Measurements from ENCODE around the gene EPO.
"Not testable (repeated sequence)": the region's sequence is repeated elsewhere in the genome, so short reads cannot be mapped to it uniquely, and the experiment has no call there.

Gene EPO

DNA sequence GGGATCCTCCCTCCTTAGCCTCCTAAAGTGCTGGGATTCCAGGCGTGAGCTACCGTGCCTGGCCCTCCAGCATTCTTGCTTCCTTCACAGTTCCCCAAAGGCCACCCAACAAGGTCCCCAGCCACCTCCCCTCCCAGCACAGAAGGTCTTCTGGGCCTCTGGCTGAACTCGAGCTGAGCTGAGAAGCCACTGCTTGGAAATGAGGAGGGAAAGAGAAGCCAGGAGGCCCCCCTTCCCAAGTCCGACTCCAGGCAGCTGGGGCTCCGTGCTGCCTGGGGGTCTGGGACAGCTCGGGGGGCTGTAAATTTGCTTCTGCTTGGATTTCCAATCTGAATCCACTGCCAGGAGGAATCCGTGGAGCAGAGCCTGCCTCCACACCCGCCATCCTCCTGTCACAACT lies 5.5 kb upstream of the EPO start:
- Histone ChIP-seq H3K4me3 (ENCODE audit: low read length) (no peak overlapping the region), H3K4me1 (ENCODE audit: control insufficient read depth, low read depth, low read length) (no peaks in the 10 kb centered on the region), H3K9ac (ENCODE audit: low read length) (no peak overlapping the region), H3K27ac (ENCODE audit: low read length) (no peak overlapping the region), H3K27me3 (ENCODE audit: control insufficient read depth, insufficient read depth, low read length) (peaks cover 4% of the 10 kb centered on the region), H3K9me3 (ENCODE audit: control insufficient read depth, low read depth, low read length) (no peaks in the 10 kb centered on the region), H3K36me3 (ENCODE audit: control insufficient read depth, low read depth, low read length) (no peaks in the 10 kb centered on the region)

DNA sequence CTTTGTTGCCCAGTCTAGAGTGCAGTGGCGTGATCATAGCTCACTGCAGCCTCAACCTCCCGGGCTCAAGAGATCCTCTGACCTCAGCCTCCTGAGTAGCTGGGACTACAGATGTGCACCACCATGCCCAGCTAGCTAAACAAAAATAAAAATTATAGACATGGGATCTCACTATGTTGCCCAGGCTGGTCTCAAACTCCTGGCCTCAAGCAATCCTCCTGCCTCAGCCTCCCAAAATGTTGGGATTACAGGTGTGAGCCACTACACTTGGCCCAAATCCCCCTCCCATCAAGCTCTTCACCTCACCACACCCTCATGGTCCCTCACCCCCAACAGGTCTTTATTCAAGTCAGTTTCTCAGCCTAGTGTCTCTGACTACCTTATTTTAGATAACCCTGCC lies 3.2 kb upstream of the EPO start:
- not testable (repeated sequence) for H3K4me3 ChIP-seq (ENCODE audit: low read length); H3K9ac ChIP-seq (ENCODE audit: low read length); H3K9me3 ChIP-seq (ENCODE audit: control insufficient read depth, low read depth, low read length); H3K36me3 ChIP-seq (ENCODE audit: control insufficient read depth, low read depth, low read length); H3K4me1 ChIP-seq (ENCODE audit: control insufficient read depth, low read depth, low read length); H3K27ac ChIP-seq (ENCODE audit: low read length)
- H3K27me3 ChIP-seq (ENCODE audit: control insufficient read depth, insufficient read depth, low read length) = peaks cover 28% of the 10 kb centered on the region

DNA sequence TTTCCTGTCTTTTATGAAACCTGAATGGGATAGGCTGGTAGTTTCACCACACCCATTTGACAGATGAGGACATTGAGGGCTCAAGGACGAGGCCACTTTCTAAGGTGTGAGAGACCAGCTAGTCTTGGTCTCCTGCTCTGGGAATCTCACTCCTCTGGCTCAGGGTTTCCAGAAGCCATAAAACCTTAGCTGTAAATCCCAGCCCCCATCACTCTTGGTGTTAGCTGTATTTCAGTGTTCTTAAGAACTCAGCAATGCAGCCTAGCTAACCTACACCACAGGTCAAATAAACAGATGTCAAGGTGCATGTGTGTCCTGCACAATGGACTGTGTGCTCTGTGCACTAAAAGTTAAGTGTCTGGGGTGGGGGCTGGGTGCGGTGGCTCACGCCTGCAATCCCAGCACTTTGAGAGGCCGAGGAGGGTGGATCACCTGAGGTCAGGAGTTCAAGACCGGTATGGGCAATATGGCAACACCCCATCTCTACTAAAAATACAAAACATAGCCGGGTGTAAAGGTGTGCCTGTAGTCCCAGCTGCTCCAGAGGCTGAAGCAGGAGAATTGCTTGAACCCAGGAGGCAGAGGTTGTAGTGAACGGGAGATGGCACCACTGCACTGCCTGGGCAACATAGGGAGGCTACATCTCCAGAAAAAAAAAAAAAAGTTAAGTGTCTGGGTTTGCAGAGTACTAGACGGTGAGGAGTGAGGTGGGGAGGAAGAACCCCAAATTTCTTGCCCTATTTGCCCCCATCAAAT lies 567 bp upstream of the EPO start:
- H3K9ac ChIP-seq (ENCODE audit: low read length) = no peak overlapping the region
- H3K4me3 ChIP-seq (ENCODE audit: low read length) = peak overlapping the region; percentile 43

DNA sequence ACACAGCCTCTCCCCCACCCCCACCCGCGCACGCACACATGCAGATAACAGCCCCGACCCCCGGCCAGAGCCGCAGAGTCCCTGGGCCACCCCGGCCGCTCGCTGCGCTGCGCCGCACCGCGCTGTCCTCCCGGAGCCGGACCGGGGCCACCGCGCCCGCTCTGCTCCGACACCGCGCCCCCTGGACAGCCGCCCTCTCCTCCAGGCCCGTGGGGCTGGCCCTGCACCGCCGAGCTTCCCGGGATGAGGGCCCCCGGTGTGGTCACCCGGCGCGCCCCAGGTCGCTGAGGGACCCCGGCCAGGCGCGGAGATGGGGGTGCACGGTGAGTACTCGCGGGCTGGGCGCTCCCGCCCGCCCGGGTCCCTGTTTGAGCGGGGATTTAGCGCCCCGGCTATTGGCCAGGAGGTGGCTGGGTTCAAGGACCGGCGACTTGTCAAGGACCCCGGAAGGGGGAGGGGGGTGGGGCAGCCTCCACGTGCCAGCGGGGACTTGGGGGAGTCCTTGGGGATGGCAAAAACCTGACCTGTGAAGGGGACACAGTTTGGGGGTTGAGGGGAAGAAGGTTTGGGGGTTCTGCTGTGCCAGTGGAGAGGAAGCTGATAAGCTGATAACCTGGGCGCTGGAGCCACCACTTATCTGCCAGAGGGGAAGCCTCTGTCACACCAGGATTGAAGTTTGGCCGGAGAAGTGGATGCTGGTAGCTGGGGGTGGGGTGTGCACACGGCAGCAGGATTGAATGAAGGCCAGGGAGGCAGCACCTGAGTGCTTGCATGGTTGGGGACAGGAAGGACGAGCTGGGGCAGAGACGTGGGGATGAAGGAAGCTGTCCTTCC lies 620 bp downstream of the EPO start:
- H3K27ac ChIP-seq (ENCODE audit: low read length) = no peak overlapping the region
- peaks cover 37% of the 10 kb centered on the region for H3K27me3 ChIP-seq (ENCODE audit: control insufficient read depth, insufficient read depth, low read length)
- H3K36me3 ChIP-seq (ENCODE audit: control insufficient read depth, low read depth, low read length) = no peaks in the 10 kb centered on the region
- H3K9me3 ChIP-seq (ENCODE audit: control insufficient read depth, low read depth, low read length) = no peaks in the 10 kb centered on the region
- no peaks in the 10 kb centered on the region for H3K4me1 ChIP-seq (ENCODE audit: control insufficient read depth, low read depth, low read length)
- H3K4me3 ChIP-seq (ENCODE audit: low read length) = peak overlapping the region; percentile 43
- H3K9ac ChIP-seq (ENCODE audit: low read length) = no peak overlapping the region

More for the DNA sequence above, 567 bp upstream of the EPO start:
- H3K27me3 ChIP-seq (ENCODE audit: control insufficient read depth, insufficient read depth, low read length) = peaks cover 37% of the 10 kb centered on the region
- H3K4me1 ChIP-seq (ENCODE audit: control insufficient read depth, low read depth, low read length) = no peaks in the 10 kb centered on the region
- no peaks in the 10 kb centered on the region for H3K9me3 ChIP-seq (ENCODE audit: control insufficient read depth, low read depth, low read length)
- no peak overlapping the region for H3K27ac ChIP-seq (ENCODE audit: low read length)
- no peaks in the 10 kb centered on the region for H3K36me3 ChIP-seq (ENCODE audit: control insufficient read depth, low read depth, low read length)

DNA sequence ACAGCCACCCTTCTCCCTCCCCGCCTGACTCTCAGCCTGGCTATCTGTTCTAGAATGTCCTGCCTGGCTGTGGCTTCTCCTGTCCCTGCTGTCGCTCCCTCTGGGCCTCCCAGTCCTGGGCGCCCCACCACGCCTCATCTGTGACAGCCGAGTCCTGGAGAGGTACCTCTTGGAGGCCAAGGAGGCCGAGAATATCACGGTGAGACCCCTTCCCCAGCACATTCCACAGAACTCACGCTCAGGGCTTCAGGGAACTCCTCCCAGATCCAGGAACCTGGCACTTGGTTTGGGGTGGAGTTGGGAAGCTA lies 1.2 kb downstream of the EPO start:
- Histone ChIP-seq H3K36me3 (ENCODE audit: control insufficient read depth, low read depth, low read length) (no peaks in the 10 kb centered on the region), H3K4me3 (ENCODE audit: low read length) (no peak overlapping the region), H3K4me1 (ENCODE audit: control insufficient read depth, low read depth, low read length) (no peaks in the 10 kb centered on the region), H3K27ac (ENCODE audit: low read length) (no peak overlapping the region), H3K9ac (ENCODE audit: low read length) (no peak overlapping the region), H3K27me3 (ENCODE audit: control insufficient read depth, insufficient read depth, low read length) (peaks cover 37% of the 10 kb centered on the region), H3K9me3 (ENCODE audit: control insufficient read depth, low read depth, low read length) (no peaks in the 10 kb centered on the region)

DNA sequence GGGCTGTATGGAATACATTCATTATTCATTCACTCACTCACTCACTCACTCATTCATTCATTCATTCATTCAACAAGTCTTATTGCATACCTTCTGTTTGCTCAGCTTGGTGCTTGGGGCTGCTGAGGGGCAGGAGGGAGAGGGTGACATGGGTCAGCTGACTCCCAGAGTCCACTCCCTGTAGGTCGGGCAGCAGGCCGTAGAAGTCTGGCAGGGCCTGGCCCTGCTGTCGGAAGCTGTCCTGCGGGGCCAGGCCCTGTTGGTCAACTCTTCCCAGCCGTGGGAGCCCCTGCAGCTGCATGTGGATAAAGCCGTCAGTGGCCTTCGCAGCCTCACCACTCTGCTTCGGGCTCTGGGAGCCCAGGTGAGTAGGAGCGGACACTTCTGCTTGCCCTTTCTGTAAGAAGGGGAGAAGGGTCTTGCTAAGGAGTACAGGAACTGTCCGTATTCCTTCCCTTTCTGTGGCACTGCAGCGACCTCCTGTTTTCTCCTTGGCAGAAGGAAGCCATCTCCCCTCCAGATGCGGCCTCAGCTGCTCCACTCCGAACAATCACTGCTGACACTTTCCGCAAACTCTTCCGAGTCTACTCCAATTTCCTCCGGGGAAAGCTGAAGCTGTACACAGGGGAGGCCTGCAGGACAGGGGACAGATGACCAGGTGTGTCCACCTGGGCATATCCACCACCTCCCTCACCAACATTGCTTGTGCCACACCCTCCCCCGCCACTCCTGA lies 2.4 kb downstream of the EPO start:
- H3K4me3 ChIP-seq (ENCODE audit: low read length) = no peak overlapping the region
- H3K27ac ChIP-seq (ENCODE audit: low read length) = no peak overlapping the region
- no peaks in the 10 kb centered on the region for H3K9me3 ChIP-seq (ENCODE audit: control insufficient read depth, low read depth, low read length)
- H3K27me3 ChIP-seq (ENCODE audit: control insufficient read depth, insufficient read depth, low read length) = peaks cover 37% of the 10 kb centered on the region
- no peaks in the 10 kb centered on the region for H3K36me3 ChIP-seq (ENCODE audit: control insufficient read depth, low read depth, low read length)
- no peaks in the 10 kb centered on the region for H3K4me1 ChIP-seq (ENCODE audit: control insufficient read depth, low read depth, low read length)
- H3K9ac ChIP-seq (ENCODE audit: low read length) = no peak overlapping the region

DNA sequence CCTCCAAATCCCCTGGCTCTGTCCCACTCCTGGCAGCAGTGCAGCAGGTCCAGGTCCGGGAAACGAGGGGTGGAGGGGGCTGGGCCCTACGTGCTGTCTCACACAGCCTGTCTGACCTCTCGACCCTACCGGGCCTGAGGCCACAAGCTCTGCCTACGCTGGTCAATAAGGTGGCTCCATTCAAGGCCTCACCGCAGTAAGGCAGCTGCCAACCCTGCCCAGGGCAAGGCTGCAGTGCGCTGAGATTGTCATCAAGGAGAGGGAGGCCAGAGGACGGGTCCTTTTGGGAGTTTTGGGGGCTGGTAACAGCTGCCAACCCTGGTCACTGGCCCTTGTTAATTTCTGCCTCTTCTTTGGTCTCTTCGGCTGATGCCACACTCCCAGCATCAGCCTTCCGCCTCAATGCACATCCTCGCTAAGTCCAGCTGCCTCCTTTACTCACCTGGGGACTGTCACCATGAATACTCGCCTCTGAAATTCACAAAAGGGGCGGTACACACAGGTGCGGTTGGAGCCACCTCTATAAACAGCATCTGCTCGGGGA lies 3.5 kb downstream of the EPO start:
- H3K4me3 ChIP-seq (ENCODE audit: low read length) = no peak overlapping the region
- H3K36me3 ChIP-seq (ENCODE audit: control insufficient read depth, low read depth, low read length) = no peaks in the 10 kb centered on the region
- H3K27me3 ChIP-seq (ENCODE audit: control insufficient read depth, insufficient read depth, low read length) = peaks cover 37% of the 10 kb centered on the region
- no peaks in the 10 kb centered on the region for H3K9me3 ChIP-seq (ENCODE audit: control insufficient read depth, low read depth, low read length)
- H3K27ac ChIP-seq (ENCODE audit: low read length) = no peak overlapping the region
- H3K9ac ChIP-seq (ENCODE audit: low read length) = no peak overlapping the region
- H3K4me1 ChIP-seq (ENCODE audit: control insufficient read depth, low read depth, low read length) = no peaks in the 10 kb centered on the region

DNA sequence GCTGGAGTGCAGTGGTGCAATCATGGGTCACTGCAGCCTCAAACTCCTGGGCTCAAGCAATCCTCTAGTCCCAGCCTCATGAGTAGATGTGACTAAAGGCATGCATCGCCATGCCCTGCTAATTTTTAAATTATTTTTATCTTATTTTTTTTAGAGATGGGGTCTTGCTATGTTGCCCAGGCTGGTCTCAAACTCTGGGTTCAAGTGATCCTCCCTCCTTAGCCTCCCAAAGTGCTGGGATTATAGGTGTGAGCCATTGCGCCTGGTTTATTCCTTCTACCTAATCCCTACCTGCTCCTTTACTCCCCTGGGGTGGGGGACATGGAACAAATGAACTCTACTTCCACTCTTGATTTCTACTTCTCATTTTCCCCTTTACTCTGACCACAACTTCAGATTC lies 4.1 kb downstream of the EPO start:
- H3K27ac ChIP-seq (ENCODE audit: low read length); H3K4me3 ChIP-seq (ENCODE audit: low read length); H3K9me3 ChIP-seq (ENCODE audit: control insufficient read depth, low read depth, low read length); H3K4me1 ChIP-seq (ENCODE audit: control insufficient read depth, low read depth, low read length); H3K36me3 ChIP-seq (ENCODE audit: control insufficient read depth, low read depth, low read length); H3K9ac ChIP-seq (ENCODE audit: low read length): not testable (repeated sequence)
- H3K27me3 ChIP-seq (ENCODE audit: control insufficient read depth, insufficient read depth, low read length) = peaks cover 37% of the 10 kb centered on the region

DNA sequence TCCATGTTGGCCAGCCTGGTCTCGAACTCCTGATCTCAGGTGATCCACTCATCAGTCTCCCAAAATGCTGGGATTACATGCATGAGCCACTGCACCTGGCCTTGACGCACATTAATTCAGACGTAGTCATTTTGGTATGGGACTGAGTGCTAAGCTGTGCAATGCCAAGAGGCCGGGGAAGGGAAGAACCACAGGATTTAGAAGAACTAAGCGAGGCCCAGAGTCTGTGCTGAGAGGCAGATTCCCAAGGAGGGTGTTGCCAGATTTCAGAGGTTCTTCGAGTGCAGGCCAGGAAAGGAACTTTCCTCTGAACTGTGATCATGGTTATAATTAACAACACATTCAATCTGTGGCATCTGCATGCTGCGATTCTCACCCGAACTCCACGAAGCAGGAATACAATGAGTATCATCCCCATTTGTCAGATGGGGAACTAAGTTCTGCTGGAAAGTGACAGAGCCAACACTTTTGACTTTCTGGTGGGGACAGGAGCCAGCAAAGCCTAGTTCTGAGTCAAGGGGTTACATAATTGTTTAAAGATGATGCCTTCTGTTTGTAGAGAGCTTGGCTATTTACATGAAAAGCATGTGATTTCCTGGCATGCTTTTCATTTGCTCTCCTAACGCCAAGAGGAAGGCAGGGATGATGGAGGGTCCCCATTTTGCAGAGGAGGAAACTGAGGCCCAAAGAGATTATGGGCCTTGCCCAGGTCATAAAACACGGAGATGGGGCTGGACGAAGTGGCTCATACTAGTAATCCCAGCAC lies 6.9 kb downstream of the EPO start:
- Histone ChIP-seq H3K27ac (ENCODE audit: low read length) (no peak overlapping the region), H3K27me3 (ENCODE audit: control insufficient read depth, insufficient read depth, low read length) (peaks cover 8% of the 10 kb centered on the region), H3K9me3 (ENCODE audit: control insufficient read depth, low read depth, low read length) (no peaks in the 10 kb centered on the region), H3K4me3 (ENCODE audit: low read length) (no peak overlapping the region), H3K4me1 (ENCODE audit: control insufficient read depth, low read depth, low read length) (no peaks in the 10 kb centered on the region), H3K36me3 (ENCODE audit: control insufficient read depth, low read depth, low read length) (no peaks in the 10 kb centered on the region), H3K9ac (ENCODE audit: low read length) (no peak overlapping the region)

DNA sequence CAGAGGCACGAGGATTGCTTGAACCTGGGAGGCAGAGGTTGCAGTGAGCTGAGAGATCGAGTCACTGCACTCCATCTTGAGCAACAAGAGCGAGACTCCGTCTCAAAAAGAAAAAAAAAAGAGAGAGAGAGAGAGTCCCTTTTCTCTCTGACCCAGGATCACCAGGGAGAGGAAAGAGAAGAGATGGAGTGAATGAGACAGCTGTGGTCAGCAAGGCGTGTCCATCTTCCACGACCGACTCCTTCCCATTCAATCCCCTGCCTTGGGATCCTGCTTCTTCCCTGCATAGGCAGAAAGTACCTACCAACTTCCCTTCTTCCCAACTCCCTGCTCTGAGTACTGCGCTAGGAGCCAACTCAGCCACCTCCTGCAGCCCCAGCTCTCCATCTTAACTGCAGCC lies 7.9 kb downstream of the EPO start:
- Histone ChIP-seq H3K9ac (ENCODE audit: low read length) (no peak overlapping the region), H3K27ac (ENCODE audit: low read length) (no peak overlapping the region), H3K4me1 (ENCODE audit: control insufficient read depth, low read depth, low read length) (no peaks in the 10 kb centered on the region), H3K9me3 (ENCODE audit: control insufficient read depth, low read depth, low read length) (no peaks in the 10 kb centered on the region), H3K4me3 (ENCODE audit: low read length) (no peak overlapping the region), H3K36me3 (ENCODE audit: control insufficient read depth, low read depth, low read length) (no peaks in the 10 kb centered on the region), H3K27me3 (ENCODE audit: control insufficient read depth, insufficient read depth, low read length) (peaks cover 1% of the 10 kb centered on the region)
